ENCODE data around the gene GPATCH1. TPM values are rescaled to one million over a fixed set of nuclear protein-coding genes. Genes with fewer than 3 reads are reported as not detected.

Gene GPATCH1
- polyA plus RNA-seq, 4 donors, result 12.3 to 17.9 (median 15.0) TPM

Other genes starting within 250 kb of the GPATCH1 start
- gene SLC7A9, start 211.4 kb upstream of the GPATCH1 start, polyA plus RNA-seq (ENCODE audit: insufficient read length in 4 of 4), result 10 to 100 TPM; 12.7 to 15.1 (median 14.8) TPM
- gene CEP89, start 109.2 kb upstream of the GPATCH1 start, polyA plus RNA-seq (ENCODE audit: insufficient read length in 4 of 4), result 10 to 100 TPM; 29.0 to 35.9 (median 32.6) TPM
- 1 to 10 TPM; 2.9 to 3.3 (median 3.1) TPM for gene FAAP24, start 108.9 kb upstream of the GPATCH1 start, polyA plus RNA-seq (ENCODE audit: insufficient read length in 4 of 4)
- gene RHPN2, start 16.3 kb upstream of the GPATCH1 start, polyA plus RNA-seq (ENCODE audit: insufficient read length in 4 of 4), result 10 to 100 TPM; 17.5 to 22.3 (median 18.5) TPM
- gene WDR88, start 50.9 kb downstream of the GPATCH1 start, polyA plus RNA-seq (ENCODE audit: insufficient read length in 4 of 4), result 1 to 10 TPM; 1.2 to 2.1 (median 1.6) TPM
- 10 to 100 TPM; 19.3 to 33.8 (median 27.8) TPM for gene LRP3, start 113.1 kb downstream of the GPATCH1 start, polyA plus RNA-seq (ENCODE audit: insufficient read length in 4 of 4)
- gene SLC7A10, start 144.7 kb downstream of the GPATCH1 start, polyA plus RNA-seq (ENCODE audit: insufficient read length in 4 of 4), result under 1 TPM; 0.17 to 0.44 (median 0.42) TPM
- gene CEBPA, start 221.4 kb downstream of the GPATCH1 start, polyA plus RNA-seq (ENCODE audit: insufficient read length in 4 of 4), result 1 to 10 TPM; 3.3 to 5.3 (median 3.9) TPM

Measured in left renal cortex interstitium (tissue), 4 donors.